Hepatocyte (in vitro differentiated cells): Measurements from ENCODE around the gene NDUFS7.

Experiments
- EZH2 ChIP-seq: fragments of 200-600 bp; sonication (generic); IDR thresholded peaks from 2 replicates; pipeline ENCODE4 v1.6.1; 2016; ENCODE audit warnings: antibody characterized with exemption, mild to moderate bottlenecking, borderline replicate concordance
- EZH2phosphoT487 ChIP-seq: fragments of 200-600 bp; sonication (generic); IDR thresholded peaks from one replicate; pipeline ENCODE4 v1.6.1; 2018; ENCODE audit warnings: antibody characterized with exemption, mild to moderate bottlenecking, low read depth, moderate library complexity; ENCODE audit not compliant: unreplicated experiment, severe bottlenecking
- TF ChIP-seq, protein P1 (sequence below): fragments of 200-600 bp; sonication (generic); IDR thresholded peaks from 2 replicates; pipeline ENCODE4 v1.5.1; 2016; ENCODE audit warnings: antibody characterized with exemption, mild to moderate bottlenecking; ENCODE audit not compliant: poor library complexity

GRCh38 chr19:1400281-1401137 lies 16.8 kb downstream of the NDUFS7 start:
- TF ChIP-seq, protein P1, sequence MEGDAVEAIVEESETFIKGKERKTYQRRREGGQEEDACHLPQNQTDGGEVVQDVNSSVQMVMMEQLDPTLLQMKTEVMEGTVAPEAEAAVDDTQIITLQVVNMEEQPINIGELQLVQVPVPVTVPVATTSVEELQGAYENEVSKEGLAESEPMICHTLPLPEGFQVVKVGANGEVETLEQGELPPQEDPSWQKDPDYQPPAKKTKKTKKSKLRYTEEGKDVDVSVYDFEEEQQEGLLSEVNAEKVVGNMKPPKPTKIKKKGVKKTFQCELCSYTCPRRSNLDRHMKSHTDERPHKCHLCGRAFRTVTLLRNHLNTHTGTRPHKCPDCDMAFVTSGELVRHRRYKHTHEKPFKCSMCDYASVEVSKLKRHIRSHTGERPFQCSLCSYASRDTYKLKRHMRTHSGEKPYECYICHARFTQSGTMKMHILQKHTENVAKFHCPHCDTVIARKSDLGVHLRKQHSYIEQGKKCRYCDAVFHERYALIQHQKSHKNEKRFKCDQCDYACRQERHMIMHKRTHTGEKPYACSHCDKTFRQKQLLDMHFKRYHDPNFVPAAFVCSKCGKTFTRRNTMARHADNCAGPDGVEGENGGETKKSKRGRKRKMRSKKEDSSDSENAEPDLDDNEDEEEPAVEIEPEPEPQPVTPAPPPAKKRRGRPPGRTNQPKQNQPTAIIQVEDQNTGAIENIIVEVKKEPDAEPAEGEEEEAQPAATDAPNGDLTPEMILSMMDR: no peak
- TF ChIP-seq EZH2: no peak
- TF ChIP-seq EZH2phosphoT487: no peak
